Measurements from ENCODE around the gene GADD45B.
"Not testable (repeated sequence)": the region's sequence is repeated elsewhere in the genome, so short reads cannot be mapped to it uniquely, and the experiment has no call there.

Gene GADD45B

GRCh38 chr19:2490659-2491058, 14.7 kb downstream of the GADD45B start:
- no peak for DNase-seq

- DNase-seq: no peak
These were observed 15.3 kb downstream of the GADD45B start for GRCh38 chr19:2491130-2491801.

- no peak for DNase-seq
These were observed 16.9 kb downstream of the GADD45B start for GRCh38 chr19:2492870-2493269.

GRCh38 chr19:2493448-2493847, 17.5 kb downstream of the GADD45B start:
- not testable (repeated sequence) for DNase-seq

- no peak for DNase-seq
These were observed 18.1 kb downstream of the GADD45B start for GRCh38 chr19:2494084-2494446.

- no peak for DNase-seq
These were observed 18.7 kb downstream of the GADD45B start for GRCh38 chr19:2494447-2495129.

- DNase-seq: no peak
These were observed 19.3 kb downstream of the GADD45B start for GRCh38 chr19:2495130-2495641.

- DNase-seq: no peak
These were observed 19.9 kb downstream of the GADD45B start for GRCh38 chr19:2495651-2496316.

GRCh38 chr19:2497186-2497585, 21.3 kb downstream of the GADD45B start:
- no peak for DNase-seq

GRCh38 chr19:2500156-2500555, 24.2 kb downstream of the GADD45B start:
- no peak for DNase-seq

- no peak for DNase-seq
These were observed 24.9 kb downstream of the GADD45B start for GRCh38 chr19:2500841-2501261.

GRCh38 chr19:2503521-2504109, 27.7 kb downstream of the GADD45B start:
- no peak for DNase-seq

GRCh38 chr19:2506656-2507055, 30.7 kb downstream of the GADD45B start:
- not testable (repeated sequence) for DNase-seq

- peak; percentile 87 for DNase-seq
These were observed 31.2 kb downstream of the GADD45B start for GRCh38 chr19:2507109-2507508.

GRCh38 chr19:2509096-2509495, 33.2 kb downstream of the GADD45B start:
- no peak for DNase-seq

GRCh38 chr19:2511570-2511969, 35.6 kb downstream of the GADD45B start:
- no peak for DNase-seq

GRCh38 chr19:2511991-2512390, 36.1 kb downstream of the GADD45B start:
- DNase-seq: no peak

- no peak for DNase-seq
These were observed 36.9 kb downstream of the GADD45B start for GRCh38 chr19:2512523-2513431.

GRCh38 chr19:2514981-2515518, 39.1 kb downstream of the GADD45B start:
- no peak for DNase-seq

- no peak for DNase-seq
These were observed 40.8 kb downstream of the GADD45B start for GRCh38 chr19:2516727-2517126.

GRCh38 chr19:2517881-2518601, 42.1 kb downstream of the GADD45B start:
- no peak for DNase-seq

All from NCI-H1436 treated with DMSO at 0.1 percent for 48 hours (cell line).